ENCODE data around the gene PACS1. TPM values are rescaled to one million over a fixed set of nuclear protein-coding genes. Genes with fewer than 3 reads are reported as not detected.

The PACS1 gene
- total RNA-seq, 2 experiments from 2014 or later: 76.3 to 78.3 TPM

GRCh38 chr11:66026017-66026529 is 44.0 kb upstream of the PACS1 start, which contains the start of gene CATSPER1:
TSS of gene CATSPER1 (minus strand) at chr11:66026479. CDS start at chr11:66026379, 100 bp downstream.
- DNase-seq (no peak), ATAC-seq (no peak)
- no peak within 1 kb of the TSS for H3K4me3 Mint-ChIP-seq
- TF ChIP-seq CTCF (IDR thresholded peaks at IDR 0.05): no peak
- H3K27ac Mint-ChIP-seq: no peak within 1 kb of the TSS
- ChIA-PET CTCF (interaction anchor here (4.5 kb wide), 1 partner anchor 19 kb away, joined by 22 read pairs; no protein-coding TSS in a partner anchor), POLR2A (interaction anchor here (1.0 kb wide), 1 partner anchor 15 kb away, joined by 4 read pairs; no protein-coding TSS in a partner anchor)
- H3K27me3 Mint-ChIP-seq: peaks cover 8% of the 10 kb centered on the region
- intact Hi-C loops (cut with micrococcal nuclease): no loop called here
- H3K4me1 Mint-ChIP-seq (ENCODE audit: low read depth): peaks cover 7% of the 10 kb centered on the region
- no peaks in the 10 kb centered on the region for H3K36me3 Mint-ChIP-seq (ENCODE audit: low read depth)
- H3K9me3 Mint-ChIP-seq: no peaks in the 10 kb centered on the region

DNA sequence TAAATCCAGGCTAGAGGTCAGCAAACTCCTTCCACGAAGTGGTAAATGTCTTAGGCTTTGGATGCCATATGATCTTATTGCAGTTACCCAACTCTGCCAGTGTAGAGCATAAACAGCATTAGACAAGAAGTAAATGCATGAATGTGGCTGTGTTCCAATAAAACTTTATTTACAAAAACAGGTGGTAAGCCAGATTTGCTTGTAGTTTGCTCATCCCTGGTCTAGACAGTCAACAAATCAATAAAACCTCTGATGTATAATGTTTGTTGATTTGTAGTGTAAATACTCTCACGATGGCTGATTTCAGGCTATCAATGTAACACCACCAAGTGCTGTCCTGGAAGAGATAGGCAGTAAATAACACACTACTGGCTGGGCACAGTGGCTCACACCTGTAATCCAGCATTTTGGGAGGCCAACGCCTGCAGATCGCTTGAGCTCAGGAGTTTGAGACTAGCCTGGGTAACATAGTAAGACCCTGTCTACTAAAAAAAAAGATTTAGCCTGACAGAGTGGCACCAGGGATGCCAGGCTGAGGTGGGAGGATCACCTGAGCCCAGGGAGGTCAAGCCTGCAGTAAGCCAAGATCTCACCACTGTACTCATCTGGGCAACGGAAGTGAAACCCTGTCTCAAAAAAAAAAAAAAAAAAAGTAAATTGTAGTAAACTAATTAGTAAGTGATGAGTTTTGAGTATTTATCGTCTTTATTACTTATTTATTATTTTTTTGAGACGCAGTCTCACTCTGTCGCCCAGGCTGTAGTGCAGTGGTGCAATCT is 36.9 kb upstream of the PACS1 start:
- H3K27ac Mint-ChIP-seq: no peak overlapping the region
- no peaks in the 10 kb centered on the region for H3K9me3 Mint-ChIP-seq
- ATAC-seq (no peak), DNase-seq (no peak)
- intact Hi-C loops (cut with micrococcal nuclease): no loop called here
- ChIA-PET POLR2A (no interaction called here), CTCF (no interaction called here)
- H3K27me3 Mint-ChIP-seq: peaks cover 5% of the 10 kb centered on the region
- no peaks in the 10 kb centered on the region for H3K36me3 Mint-ChIP-seq (ENCODE audit: low read depth)
- no peak for TF ChIP-seq CTCF (IDR thresholded peaks at IDR 0.05)
- H3K4me3 Mint-ChIP-seq: no peak overlapping the region
- H3K4me1 Mint-ChIP-seq (ENCODE audit: low read depth): no peaks in the 10 kb centered on the region

DNA sequence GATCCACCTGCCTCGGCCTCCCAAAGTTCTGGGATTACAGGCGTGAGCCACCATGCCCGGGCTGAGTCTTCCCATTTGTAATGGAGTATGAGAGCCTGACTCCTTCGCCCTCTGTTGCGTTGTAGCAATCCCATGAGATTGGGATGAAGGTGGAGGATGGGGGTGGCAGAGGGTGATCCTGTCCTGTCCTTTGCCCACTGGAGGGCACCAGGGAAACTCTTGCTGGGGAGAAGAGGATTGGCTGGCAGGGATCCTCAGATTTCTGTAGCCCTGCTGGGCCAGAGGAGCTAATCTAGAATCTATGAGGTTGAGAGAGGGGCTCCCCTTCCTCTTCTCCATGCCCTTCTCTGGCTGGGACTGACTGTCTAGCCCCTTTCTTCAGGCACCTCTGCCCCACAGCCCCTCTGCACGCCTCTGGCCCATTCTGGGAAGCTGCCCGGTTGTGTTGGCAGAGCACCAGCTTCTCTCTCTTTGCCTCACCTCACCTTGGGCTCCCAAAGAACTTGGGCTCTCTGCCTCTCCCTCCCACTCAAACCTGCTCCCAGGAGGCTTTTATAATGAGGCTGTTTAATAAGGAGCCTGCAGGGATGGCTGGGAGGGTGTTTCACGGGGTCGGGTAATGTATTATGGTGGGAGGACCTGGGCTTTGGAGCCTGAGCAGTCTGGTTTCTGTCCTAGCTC is 34.3 kb upstream of the PACS1 start:
- ATAC-seq: no peak
- Mint-ChIP-seq H3K36me3 (ENCODE audit: low read depth) (no peaks in the 10 kb centered on the region), H3K4me3 (no peak overlapping the region), H3K27ac (no peak overlapping the region), H3K27me3 (peaks cover 5% of the 10 kb centered on the region), H3K4me1 (ENCODE audit: low read depth) (no peaks in the 10 kb centered on the region), H3K9me3 (no peaks in the 10 kb centered on the region)
- ChIA-PET CTCF (interaction anchor here (0.7 to 3.1 kb wide), 3 partner anchors 10 to 24 kb away, joined by 3 to 19 read pairs (median 17); partner anchors contain the start of gene CST6), POLR2A (interaction anchor here (1.1 kb wide), 1 partner anchor 32 kb away, joined by 3 read pairs; no protein-coding TSS in a partner anchor)
- TF ChIP-seq CTCF (IDR thresholded peaks at IDR 0.05): no peak
- no peak for DNase-seq
- intact Hi-C loops (cut with micrococcal nuclease): no loop called here

GRCh38 chr11:66036334-66036710 is 33.8 kb upstream of the PACS1 start:
- DNase-seq: no peak
- ChIA-PET CTCF (interaction anchor here (0.7 to 3.1 kb wide), 3 partner anchors 9 to 25 kb away, joined by 3 to 19 read pairs (median 17); partner anchors contain the start of gene CST6), POLR2A (interaction anchor here (1.1 kb wide), 1 partner anchor 32 kb away, joined by 3 read pairs; no protein-coding TSS in a partner anchor)
- no peaks in the 10 kb centered on the region for H3K4me1 Mint-ChIP-seq (ENCODE audit: low read depth)
- intact Hi-C loops (cut with micrococcal nuclease): no loop called here
- no peaks in the 10 kb centered on the region for H3K36me3 Mint-ChIP-seq (ENCODE audit: low read depth)
- H3K27me3 Mint-ChIP-seq: peaks cover 5% of the 10 kb centered on the region
- no peak overlapping the region for H3K27ac Mint-ChIP-seq
- H3K4me3 Mint-ChIP-seq: no peak overlapping the region
- TF ChIP-seq CTCF (IDR thresholded peaks at IDR 0.05): no peak
- no peaks in the 10 kb centered on the region for H3K9me3 Mint-ChIP-seq
- no peak for ATAC-seq

Data from activated CD8-positive, alpha-beta T cell treated with anti-CD3 and anti-CD28 coated beads for 36 hours (primary cell).